Endothelial cell of umbilical vein (primary cell): ENCODE results near the gene SPARC. TPM values are rescaled to one million over a fixed set of nuclear protein-coding genes. Genes with fewer than 3 reads are reported as not detected.

Experiments
- BruUV-seq: library from RNA; stranded (reverse); fragments of 400-500 nt; replicated peaks from 2 replicates; lab custom pipeline; 2021; lab: Mats Ljungman, UMichigan
- CTCF ChIA-PET: fragments of 300-600, 350-600 bp; sonication (Branson Sonifier 250); formaldehyde crosslinking; loops from one replicate; lab custom pipeline; 2021; ENCODE audit warnings: antibody characterized with exemption, inconsistent platforms; lab: Charles Lee
- POLR2A ChIA-PET: fragments of 300-600, 350-600 bp; sonication (Branson Sonifier 250); formaldehyde crosslinking; loops from one replicate; lab custom pipeline; 2021; ENCODE audit warnings: antibody characterized with exemption, inconsistent platforms; lab: Charles Lee
- DNase-seq: peaks from one replicate; pipeline ENCODE4 v3.0.0-alpha.2; 2011; ENCODE audit warnings: low read depth, low spot score
- FAIRE-seq: peaks from 2 replicates; lab custom pipeline; 2011; peaks lifted over from hg19 to GRCh38; lab: Jason Lieb, UNC
- H2AFZ ChIP-seq: 2 replicates; pipeline ENCODE4 v1.6.0; 2012; ENCODE audit warnings: low read depth, low read length, control low read depth, inconsistent platforms
- H3K27ac ChIP-seq: 2 replicates; pipeline ENCODE4 v1.5.1; 2011; ENCODE audit warnings: low read depth, mild to moderate bottlenecking, control low read depth, low read length, moderate library complexity; ENCODE audit not compliant: insufficient read depth
- H3K27me3 ChIP-seq, 2 experiments: 2 replicates each; pipeline versions ENCODE4 v1.6.0 to v1.6.1; 2011; ENCODE audit warnings: low read length in 2 of 2, mixed read lengths in 1 of 2; ENCODE audit not compliant: control insufficient read depth in 2 of 2, insufficient read depth in 2 of 2
- H3K36me3 ChIP-seq, 2 experiments: 2 replicates in 1 of 2; 3 replicates in 1 of 2; pipeline ENCODE4 v1.5.1; 2011; ENCODE audit warnings: low read length in 2 of 2, mild to moderate bottlenecking in 1 of 2, moderate library complexity in 1 of 2; ENCODE audit not compliant: control insufficient read depth in 2 of 2, insufficient read depth in 2 of 2; ENCODE audit errors: extremely low read depth in 1 of 2
- H3K4me1 ChIP-seq: 3 replicates; pipeline ENCODE4 v1.5.1; 2011; ENCODE audit warnings: mild to moderate bottlenecking, low read length; ENCODE audit not compliant: control insufficient read depth, insufficient read depth; ENCODE audit errors: extremely low read depth
- H3K4me2 ChIP-seq: 2 replicates; pipeline ENCODE4 v1.6.1; 2011; ENCODE audit warnings: low read length, control low read depth, mixed read lengths; ENCODE audit not compliant: insufficient read depth
- H3K4me3 ChIP-seq, 3 experiments: fragments of 200-600 bp in 1 of 3; sonication (generic), shearing (Covaris generic) in 1 of 3; replicated peaks in 1 of 3; 2 replicates each; pipeline ENCODE4 v1.5.1; 2011 to 2016; ENCODE audit warnings: control low read depth in 3 of 3, low read length in 3 of 3, mild to moderate bottlenecking in 2 of 3, inconsistent platforms in 1 of 3, low read depth in 1 of 3, moderate library complexity in 1 of 3; ENCODE audit not compliant: insufficient read depth in 1 of 3
- H3K79me2 ChIP-seq: 2 replicates; pipeline ENCODE4 v1.6.0; 2012; ENCODE audit warnings: low read length, inconsistent platforms; ENCODE audit not compliant: control insufficient read depth, insufficient read depth
- H3K9ac ChIP-seq: replicated peaks from 2 replicates; pipeline ENCODE3; 2011; ENCODE audit warnings: low read length, control low read depth; ENCODE audit not compliant: insufficient read depth; ENCODE audit errors: extremely low read depth
- H3K9me1 ChIP-seq: replicated peaks from 3 replicates; pipeline ENCODE4 v1.6.0; 2011; ENCODE audit warnings: mild to moderate bottlenecking, low read length; ENCODE audit not compliant: control insufficient read depth, insufficient read depth; ENCODE audit errors: extremely low read depth
- H3K9me3 ChIP-seq: replicated peaks from 2 replicates; pipeline ENCODE4 v1.5.1; 2012; ENCODE audit warnings: low read length, inconsistent platforms; ENCODE audit not compliant: control insufficient read depth, insufficient read depth
- H4K20me1 ChIP-seq: replicated peaks from 2 replicates; pipeline ENCODE3; 2011; ENCODE audit warnings: mild to moderate bottlenecking, low read length; ENCODE audit not compliant: control insufficient read depth, insufficient read depth; ENCODE audit errors: extremely low read depth
- CTCF ChIP-seq, 2 donors: IDR thresholded peaks; 1 replicate in 1 of 2; 2 replicates in 1 of 2; pipeline ENCODE4 v1.5.1; 2011; ENCODE audit warnings: low read length in 2 of 2, mild to moderate bottlenecking in 2 of 2, moderate library complexity in 2 of 2, control low read depth in 1 of 2, inconsistent platforms in 1 of 2, low read depth in 1 of 2; ENCODE audit not compliant: insufficient read depth in 1 of 2; ENCODE audit errors: extremely low read depth in 1 of 2
- EZH2 ChIP-seq: IDR thresholded peaks from 2 replicates; pipeline ENCODE4 v1.6.1; 2012; ENCODE audit warnings: borderline replicate concordance, low read depth, mild to moderate bottlenecking, moderate library complexity, low read length, inconsistent platforms; ENCODE audit not compliant: severe bottlenecking
- FOS ChIP-seq: IDR thresholded peaks from 2 replicates; pipeline ENCODE4 v1.6.1; 2011; ENCODE audit warnings: mild to moderate bottlenecking, low read length, moderate library complexity, borderline replicate concordance; ENCODE audit not compliant: insufficient read depth
- GATA2 ChIP-seq: IDR thresholded peaks from 2 replicates; pipeline ENCODE4 v1.7.0; 2011; ENCODE audit warnings: low read depth, mild to moderate bottlenecking, moderate library complexity, mixed read lengths, low read length; ENCODE audit not compliant: insufficient read length, insufficient read depth
- JUN ChIP-seq: IDR thresholded peaks from 2 replicates; pipeline ENCODE4 v1.6.1; 2011; ENCODE audit warnings: borderline replicate concordance, low read depth; ENCODE audit not compliant: insufficient read length, insufficient read depth
- MAX ChIP-seq: IDR thresholded peaks from 2 replicates; pipeline ENCODE4 v1.6.1; 2011; ENCODE audit not compliant: insufficient read depth, insufficient read length
- MYC ChIP-seq: IDR thresholded peaks from one replicate; pipeline ENCODE4 v1.6.1; 2011; ENCODE audit warnings: mild to moderate bottlenecking, low read depth, low read length
- POLR2A ChIP-seq: IDR thresholded peaks from 2 replicates; pipeline ENCODE4 v1.6.1; 2012; ENCODE audit warnings: low read depth, mild to moderate bottlenecking, control low read depth, low read length
- POLR2AphosphoS5 ChIP-seq: IDR thresholded peaks from 2 replicates; pipeline ENCODE4 v1.6.1; 2012; ENCODE audit warnings: low read depth, mild to moderate bottlenecking, control low read depth, low read length, moderate library complexity; ENCODE audit not compliant: insufficient read depth
- dilution Hi-C: fragments of 300-500 bp; cut with MboI; formaldehyde crosslinking; loops from one replicate; pipeline ENCODE4 v1.15.0; 2019; ENCODE audit warnings: low sequenced_read_pairs; ENCODE audit not compliant: extremely low pct_ligation_motif_present
- intact Hi-C: fragments of 100-400 bp; cut with micrococcal nuclease; formaldehyde crosslinking; loops from one replicate; pipeline ENCODE4 v1.10.0; 2022
- polyA plus RNA-seq, 4 experiments: library from polyadenylated mRNA; depleted of rRNA in 3 of 4; stranded (reverse) in 3 of 4; unstranded in 1 of 4; fragments of >200 nt; gene quantifications; 2 replicates each; pipeline versions ENCODE4 v1.2.1 to v1.2.3, GENCODE V29; 2011 to 2012; ENCODE audit warnings: missing spikeins in 1 of 4
- total RNA-seq: library from RNA; stranded (reverse); gene quantifications from 2 replicates; pipeline ENCODE4 v1.2.3, GENCODE V29; 2021

SPARC gene
- total and polyA plus RNA-seq, 2 donors (not counting 3 experiments of a cell fraction or from before 2014, with no cell fraction given), result 2,962 to 3,114 TPM

- Histone ChIP-seq H3K4me2 (no peak overlapping the region), H3K9ac (no peak overlapping the region), H4K20me1 (no peaks in the 10 kb centered on the region), H2AFZ (no peak overlapping the region), H3K27me3 (peaks cover 2 to 3% of the 10 kb centered on the region in 2 experiments), H3K36me3 (no peaks in the 10 kb centered on the region), H3K9me1 (no peaks in the 10 kb centered on the region), H3K4me3 (no peak overlapping the region), H3K4me1 (no peaks in the 10 kb centered on the region), H3K9me3 (no peaks in the 10 kb centered on the region), H3K27ac (no peak overlapping the region), H3K79me2 (no peaks in the 10 kb centered on the region)
- FAIRE-seq (no peak), DNase-seq (no peak)
- intact Hi-C loops (no loop called here), dilution Hi-C loops (no loop called here)
- POLR2A ChIA-PET, result no interaction called here
- CTCF ChIA-PET, result interaction anchor here (0.7 to 1.1 kb wide), 3 partner anchors 10 to 303 kb away, joined by 3 to 4 read pairs (median 3); no protein-coding TSS in a partner anchor
- no TSS peak for BruUV-seq
- TF ChIP-seq MYC (no peak), GATA2 (no peak), FOS (no peak), POLR2A (no peak), CTCF (IDR thresholded peaks at IDR 0.05; ENCODE audit: extremely low read depth in 1 of 2, insufficient read depth in 1 of 2, low read depth in 1 of 2, low read length in 2 of 2) (no peak), POLR2AphosphoS5 (no peak), MAX (no peak), EZH2 (no peak), JUN (no peak)
Observed at GRCh38 chr5:151618907-151619306, 67.8 kb downstream of the SPARC start.
